GM18951 (cell line): ENCODE measurements around the gene MNAT1.

Experiments
- POLR2A ChIP-seq: IDR thresholded peaks from 4 replicates; pipeline ENCODE4 v1.6.1; 2011; ENCODE audit warnings: mild to moderate bottlenecking; ENCODE audit not compliant: insufficient read length, insufficient read depth; ENCODE audit errors: extremely low read depth
- in situ Hi-C: fragments of 300-500 bp; cut with MboI; formaldehyde crosslinking; loops from one replicate; pipeline ENCODE4 v1.12.0; 2022; ENCODE audit warnings: low sequenced_read_pairs, mixed read lengths, inconsistent platforms; ENCODE audit not compliant: unreplicated experiment

Gene MNAT1

DNA sequence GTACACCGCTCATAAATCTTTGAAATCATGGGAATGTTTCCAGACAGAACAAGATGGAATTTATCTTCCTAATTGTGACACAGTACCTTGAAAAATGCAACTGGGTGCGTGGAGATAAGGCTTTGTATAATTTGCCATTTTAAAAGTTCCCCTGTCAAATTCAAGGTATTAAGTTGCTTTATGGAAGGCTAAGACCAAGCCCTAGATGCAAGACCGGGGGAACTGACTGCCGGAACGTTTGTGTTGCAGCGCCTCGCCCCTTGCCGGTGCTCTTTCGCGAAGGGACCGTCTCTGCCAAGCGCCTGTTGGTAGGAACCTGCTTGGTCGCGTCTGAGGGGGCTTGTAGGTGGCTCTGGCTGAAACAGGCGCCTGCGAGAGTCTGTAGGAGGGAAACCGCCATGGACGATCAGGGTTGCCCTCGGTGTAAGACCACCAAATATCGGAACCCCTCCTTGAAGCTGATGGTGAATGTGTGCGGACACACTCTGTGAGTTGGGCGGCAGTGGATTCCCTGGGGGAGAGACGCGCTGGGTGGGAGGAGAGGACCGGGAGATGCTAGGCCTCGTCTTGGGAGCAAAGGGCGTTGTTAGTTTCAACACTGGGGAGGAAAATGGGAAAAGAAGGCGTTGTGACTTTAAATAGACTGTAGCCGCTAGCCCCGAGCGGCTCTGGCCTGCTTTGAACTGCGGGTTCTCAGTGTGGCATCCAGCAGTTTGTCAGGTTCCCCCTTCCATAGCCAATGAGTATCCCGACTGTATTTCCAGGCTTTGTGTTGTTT lies at the start of gene MNAT1:
TSS of gene MNAT1 (plus strand) at position 297 of the 778 bp plus-strand sequence. CDS start at position 399, 102 bp downstream.
- TF ChIP-seq POLR2A, result peak; percentile 79
- in situ Hi-C loops, result no loop called here

DNA sequence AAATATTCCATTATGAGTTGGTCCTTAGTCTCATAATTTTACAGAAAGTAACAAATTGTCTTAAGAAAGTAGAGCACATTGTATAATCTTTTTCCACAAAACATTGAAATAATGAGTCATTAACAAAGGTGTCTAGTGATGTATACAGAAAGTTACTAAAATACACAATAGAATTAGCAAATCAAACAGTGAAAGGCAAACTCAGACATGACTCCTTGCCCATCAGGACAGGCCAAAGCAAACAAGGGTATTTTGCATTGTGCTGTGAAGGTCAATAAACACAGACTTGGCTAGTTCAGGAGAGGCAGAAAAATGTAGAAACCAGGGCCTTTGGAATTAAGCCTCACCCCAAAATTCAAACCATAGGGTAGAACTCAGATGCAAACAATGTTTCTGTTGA lies 47.7 kb upstream of the MNAT1 start:
- in situ Hi-C loops, result no loop called here
- no peak for TF ChIP-seq POLR2A

DNA sequence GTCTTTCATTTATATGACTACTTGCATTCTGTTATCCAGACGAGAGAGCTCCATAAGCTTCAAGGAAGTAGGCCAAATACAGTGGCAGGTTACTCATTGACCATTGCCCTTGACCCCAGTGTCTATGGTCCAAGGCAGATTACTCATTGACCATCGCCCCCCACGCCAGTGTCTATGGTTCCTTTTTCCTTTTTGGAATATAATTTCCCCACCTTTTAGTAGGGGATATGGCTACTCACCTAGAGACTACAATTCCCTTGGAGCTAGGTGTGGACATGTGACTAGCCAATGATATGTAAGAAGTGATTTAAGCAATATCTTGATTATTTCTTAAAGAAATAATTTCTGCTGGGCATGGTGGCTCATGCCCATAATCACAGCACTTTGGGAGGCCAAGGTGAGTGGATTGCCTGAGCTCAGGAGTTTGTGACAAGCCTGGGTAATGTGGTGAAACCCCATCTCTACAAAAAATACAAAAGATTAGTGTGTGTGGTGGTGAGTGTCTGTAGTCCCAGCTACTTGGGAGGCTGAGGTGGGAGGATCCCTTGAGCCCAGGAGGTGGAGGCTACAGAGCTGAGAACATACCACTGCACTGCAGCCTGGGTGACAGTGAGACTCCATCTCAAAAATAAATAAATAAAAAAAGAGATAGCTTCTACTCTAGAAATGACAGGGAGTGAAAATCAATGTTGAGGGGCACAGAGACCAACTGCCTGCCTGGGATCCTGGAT lies 43.0 kb upstream of the MNAT1 start:
- no peak for TF ChIP-seq POLR2A
- in situ Hi-C loops, result no loop called here

DNA sequence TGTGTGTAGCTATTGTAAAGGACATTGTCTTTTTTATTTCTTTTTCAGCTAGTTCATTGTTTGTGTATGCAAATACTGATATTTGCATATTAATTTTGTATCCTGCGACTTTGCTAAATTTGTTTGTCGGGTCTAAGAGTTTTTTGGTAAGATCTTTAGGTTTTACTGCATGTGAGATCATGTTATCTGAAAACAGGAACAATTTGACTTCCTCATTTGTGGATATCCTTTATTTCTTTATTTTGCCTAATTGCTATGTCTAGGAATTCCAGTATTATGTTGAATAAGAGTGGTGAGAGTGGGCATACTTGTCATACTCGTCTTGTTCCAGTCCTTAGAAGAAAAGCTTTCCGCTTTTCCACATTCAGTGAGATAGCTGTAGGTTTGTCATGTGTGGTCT lies 39.2 kb upstream of the MNAT1 start:
- TF ChIP-seq POLR2A, result no peak
- in situ Hi-C loops, result no loop called here

DNA sequence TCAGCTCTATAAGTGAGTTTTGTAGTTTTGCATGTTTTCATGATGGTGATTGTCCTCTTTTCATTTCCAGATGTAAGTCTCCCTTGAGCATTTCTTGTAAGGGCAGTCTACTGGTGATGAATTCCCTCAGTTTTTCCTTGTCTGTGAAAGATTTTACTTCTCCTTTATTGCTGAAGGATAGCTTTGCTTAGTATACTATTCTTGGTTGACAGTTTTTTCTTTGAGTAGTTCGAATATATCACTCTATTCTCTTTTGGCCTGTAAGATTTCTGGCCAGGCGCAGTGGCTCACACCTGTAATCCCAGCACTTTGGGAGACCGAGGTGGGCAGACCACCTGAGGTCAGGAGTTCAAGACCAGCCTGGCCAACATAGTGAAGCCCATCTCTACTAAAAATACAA lies 34.0 kb upstream of the MNAT1 start:
- TF ChIP-seq POLR2A, result no peak
- in situ Hi-C loops, result no loop called here

DNA sequence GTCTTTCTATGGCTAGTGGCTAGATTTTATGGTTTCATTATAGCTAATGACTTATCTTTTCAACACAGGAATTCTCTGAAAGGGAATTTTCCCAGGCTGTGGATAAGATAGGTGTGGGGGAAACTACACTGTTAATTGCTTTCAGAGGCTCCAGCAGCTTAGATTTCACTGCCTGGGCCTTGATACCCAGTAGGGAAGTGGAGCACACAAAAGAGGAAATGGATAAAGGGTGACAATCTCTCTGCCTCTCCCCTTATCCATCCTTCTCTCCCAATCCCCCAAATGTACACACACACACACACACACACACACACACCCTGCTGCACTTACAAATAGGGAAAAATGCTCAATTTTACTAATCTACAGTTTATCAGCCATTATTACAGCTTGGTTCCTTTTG lies 29.5 kb upstream of the MNAT1 start:
- no peak for TF ChIP-seq POLR2A
- in situ Hi-C loops, result no loop called here

DNA sequence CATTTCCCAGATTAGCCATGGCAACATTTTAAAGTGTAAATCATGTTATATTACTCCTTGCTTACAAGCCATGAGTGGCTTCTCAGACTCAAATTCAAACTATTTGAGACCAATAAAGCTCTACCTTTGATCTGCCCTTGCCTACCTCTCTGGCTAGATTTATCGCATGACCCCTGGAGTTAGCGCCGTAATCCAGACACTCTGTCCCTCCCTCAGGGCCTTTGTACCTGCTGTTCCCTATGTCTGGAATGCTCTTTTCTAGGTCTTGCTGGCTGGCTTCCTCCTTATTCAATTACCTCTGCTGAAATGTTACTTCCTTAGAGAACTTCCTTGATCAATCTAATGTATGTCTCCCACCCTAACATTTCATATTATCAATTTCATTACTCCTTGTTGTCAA lies 26.7 kb upstream of the MNAT1 start:
- TF ChIP-seq POLR2A, result no peak
- in situ Hi-C loops, result no loop called here

DNA sequence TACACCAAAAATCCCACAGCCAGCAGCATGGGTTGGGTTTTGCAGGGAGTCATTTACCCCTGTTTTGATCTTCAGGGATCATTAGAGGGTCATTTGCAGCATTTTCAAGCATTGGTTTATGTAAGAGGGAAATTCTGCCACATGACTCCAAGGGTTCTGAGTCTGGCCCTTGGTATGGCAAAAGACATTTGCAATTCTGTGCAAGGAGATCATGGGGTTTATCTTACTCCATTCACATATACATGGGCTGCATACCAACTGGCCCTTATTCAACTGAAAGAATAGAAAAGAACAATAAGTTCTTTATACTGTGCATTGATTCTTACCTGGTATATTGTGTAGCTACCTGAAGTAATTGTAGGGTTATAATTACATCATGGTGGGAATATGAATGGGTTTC lies 24.1 kb upstream of the MNAT1 start:
- in situ Hi-C loops, result no loop called here

DNA sequence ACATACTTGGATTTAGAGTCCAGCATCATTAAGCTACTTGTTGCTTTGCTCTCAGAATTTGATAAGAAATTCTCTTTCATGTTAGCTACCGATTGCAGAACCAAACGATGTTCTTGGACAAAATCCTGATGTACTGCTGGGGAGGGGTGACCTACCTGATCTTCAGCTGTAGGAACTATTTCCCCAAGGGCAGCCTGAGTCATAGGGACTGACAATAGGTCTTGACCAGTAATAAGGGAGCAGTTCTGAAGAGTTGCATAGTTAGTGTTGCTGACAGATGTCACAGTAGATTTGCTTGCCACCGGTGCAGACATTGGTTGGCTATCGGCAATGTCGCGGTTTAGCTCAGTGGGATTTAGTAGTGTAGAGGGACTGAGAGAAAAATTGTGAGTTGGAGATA lies 21.0 kb upstream of the MNAT1 start:
- in situ Hi-C loops, result no loop called here
- TF ChIP-seq POLR2A, result no peak

More for the DNA sequence above, 24.1 kb upstream of the MNAT1 start:
- TF ChIP-seq POLR2A, result no peak

DNA sequence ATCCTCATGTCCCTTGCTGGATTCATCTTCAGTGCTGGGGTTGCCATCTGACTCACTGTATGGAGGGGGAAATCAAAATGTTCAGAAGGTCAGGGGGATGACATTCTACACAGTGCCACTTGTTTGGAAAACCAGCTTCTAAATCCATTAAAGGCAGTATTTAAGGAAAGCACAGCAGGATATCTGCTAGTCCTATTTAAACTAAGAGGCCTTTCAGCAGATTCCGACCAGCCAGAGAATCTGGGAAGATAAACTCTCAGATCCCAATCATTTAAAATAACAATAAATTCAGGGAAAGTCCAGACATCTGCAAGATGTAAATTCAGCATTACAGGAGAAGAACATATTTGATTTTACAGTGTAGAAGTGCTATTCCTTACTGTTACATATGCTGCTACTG lies 14.2 kb upstream of the MNAT1 start:
- no peak for TF ChIP-seq POLR2A
- in situ Hi-C loops, result no loop called here

DNA sequence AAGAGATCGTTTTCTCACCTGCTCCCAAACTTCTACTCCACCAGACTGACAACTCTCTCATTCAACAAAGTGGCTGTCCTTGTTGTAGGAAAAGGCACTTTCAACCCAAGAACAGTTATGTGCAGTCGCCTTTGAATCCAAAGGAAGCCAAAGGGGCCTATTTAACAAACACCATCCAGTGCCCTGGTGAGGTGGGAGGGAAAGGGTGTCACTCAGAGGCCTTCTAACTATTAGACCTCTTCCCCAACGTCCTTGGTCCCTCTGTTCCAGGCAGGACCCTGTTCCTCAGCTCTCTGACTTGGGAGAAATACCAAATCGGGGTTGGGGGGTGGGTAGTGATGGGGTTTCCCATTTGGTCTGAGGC lies 13.6 kb upstream of the MNAT1 start:
- in situ Hi-C loops, result no loop called here
- no peak for TF ChIP-seq POLR2A

DNA sequence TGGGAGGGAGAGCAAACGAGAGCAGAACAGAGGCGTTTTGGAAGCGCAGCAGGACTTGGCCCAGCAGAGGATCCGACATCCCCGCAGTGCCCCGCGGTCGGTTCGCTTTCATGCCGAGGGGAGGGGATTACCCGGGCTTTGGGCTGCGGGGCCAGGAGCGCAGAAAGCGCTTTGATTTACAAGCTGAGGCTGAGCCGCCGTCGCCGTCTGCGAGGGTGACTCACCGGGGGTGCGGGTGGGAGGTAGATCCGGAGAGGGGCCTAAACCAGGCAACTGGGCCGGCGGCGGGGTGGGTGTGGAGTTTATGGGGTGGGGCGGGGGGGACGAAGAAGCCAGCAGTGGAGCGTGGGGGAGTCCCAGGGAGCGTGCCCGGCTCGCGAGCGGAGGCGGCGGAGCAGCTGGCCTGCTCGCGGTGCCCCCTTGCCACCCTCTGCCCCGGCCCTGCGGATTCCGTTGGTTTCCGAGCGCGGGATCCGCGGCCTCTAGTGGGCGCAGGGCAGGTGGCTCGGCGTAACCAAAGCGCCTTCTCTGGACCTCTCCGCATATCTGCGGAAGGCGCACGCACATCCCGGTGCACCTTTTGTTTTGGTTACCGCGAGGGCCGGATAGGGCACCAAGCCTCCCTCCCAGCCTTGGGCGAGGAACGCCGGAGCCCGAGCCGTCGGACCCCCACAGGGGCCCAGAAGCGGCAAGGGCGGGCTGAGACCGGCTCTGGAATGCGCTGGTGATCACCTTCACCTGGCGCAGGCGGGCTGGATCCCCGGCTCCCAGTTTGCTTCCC lies 13.0 kb upstream of the MNAT1 start:
- no peak for TF ChIP-seq POLR2A
- in situ Hi-C loops, result no loop called here

DNA sequence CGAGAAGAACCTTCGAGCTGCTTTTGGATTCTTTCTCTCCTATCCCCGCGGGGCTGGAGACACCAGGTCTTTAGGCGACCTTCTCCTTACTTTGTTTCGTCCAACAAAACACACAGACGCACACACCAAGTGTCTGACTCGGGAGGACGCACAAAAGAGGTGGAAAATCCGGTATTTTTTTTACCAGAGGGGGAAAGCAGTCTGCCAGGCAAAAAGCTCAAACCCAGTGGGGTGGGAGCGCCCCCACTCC lies 12.5 kb upstream of the MNAT1 start:
- in situ Hi-C loops, result no loop called here

More for the DNA sequence above, 12.5 kb upstream of the MNAT1 start:
- TF ChIP-seq POLR2A, result no peak
